GM23338 (cell line): Measurements from ENCODE around the gene C1orf141. TPM values are rescaled to one million over a fixed set of nuclear protein-coding genes. Genes with fewer than 3 reads are reported as not detected.

ENCODE experiments used
- ATAC-seq: fragments of 200-7000 bp; cut with Tn5 transposase; 3 replicates; pipeline ENCODE4 v1.9.1; 2020
- DNase-seq: peaks from one replicate; pipeline ENCODE4 v3.0.0-alpha.2; 2015; ENCODE audit warnings: low spot score
- H2AFZ ChIP-seq: fragments of 200-600 bp; sonication (generic); 2 replicates; pipeline ENCODE4 v1.8.0; 2016; ENCODE audit warnings: antibody characterized with exemption, mild to moderate bottlenecking, moderate library complexity
- H3F3A ChIP-seq: fragments of 200-600 bp; sonication (generic); replicated peaks from 2 replicates; pipeline ENCODE4 v1.8.0; 2017; ENCODE audit warnings: antibody characterized with exemption, mixed run types, low read depth
- H3K27ac ChIP-seq: fragments of 200-600 bp; sonication (generic); 2 replicates; pipeline ENCODE4 v1.6.1; 2016; ENCODE audit warnings: low read depth
- H3K27me3 ChIP-seq: fragments of 200-600 bp; sonication (generic); 2 replicates; pipeline ENCODE4 v1.8.0; 2016; ENCODE audit warnings: mild to moderate bottlenecking, mixed run types, moderate library complexity; ENCODE audit not compliant: insufficient read depth
- H3K36me3 ChIP-seq: fragments of 200-600 bp; sonication (generic); 2 replicates; pipeline ENCODE4 v1.8.0; 2016; ENCODE audit warnings: mild to moderate bottlenecking; ENCODE audit not compliant: insufficient read depth
- H3K4me1 ChIP-seq: fragments of 200-600 bp; sonication (generic); 2 replicates; pipeline ENCODE4 v1.8.0; 2016; ENCODE audit warnings: mild to moderate bottlenecking, moderate library complexity; ENCODE audit not compliant: insufficient read depth
- H3K4me2 ChIP-seq: fragments of 200-600 bp; sonication (generic); 2 replicates; pipeline ENCODE4 v1.7.1; 2017; ENCODE audit warnings: mixed run types
- H3K4me3 ChIP-seq: fragments of 200-600 bp; sonication (generic); 2 replicates; pipeline ENCODE4 v1.6.1; 2016; ENCODE audit warnings: mixed run types
- H3K79me2 ChIP-seq: fragments of 200-600 bp; sonication (generic); replicated peaks from 2 replicates; pipeline ENCODE4 v1.8.0; 2017; ENCODE audit warnings: mild to moderate bottlenecking; ENCODE audit not compliant: insufficient read depth
- H3K9me2 ChIP-seq: fragments of 200-600 bp; sonication (generic); 2 replicates; pipeline ENCODE4 v1.8.0; 2017; ENCODE audit not compliant: insufficient read depth
- H4K20me1 ChIP-seq: fragments of 200-600 bp; sonication (generic); replicated peaks from 2 replicates; pipeline ENCODE4 v1.8.0; 2017; ENCODE audit warnings: mild to moderate bottlenecking; ENCODE audit not compliant: insufficient read depth
- H3K27ac Mint-ChIP-seq: 2 replicates; pipeline ENCODE4 v1.8.0; 2020; ENCODE audit warnings: inconsistent platforms, mild to moderate bottlenecking, moderate library complexity, mixed read lengths
- H3K27me3 Mint-ChIP-seq: 3 replicates; pipeline ENCODE4 v1.8.0; 2022; ENCODE audit warnings: low read depth, mild to moderate bottlenecking, moderate library complexity, mixed read lengths, inconsistent platforms; ENCODE audit not compliant: insufficient read depth, poor library complexity
- H3K36me3 Mint-ChIP-seq: 3 replicates; pipeline ENCODE4 v1.8.0; 2021; ENCODE audit warnings: low read depth, mild to moderate bottlenecking, inconsistent platforms, moderate library complexity, mixed read lengths
- H3K4me1 Mint-ChIP-seq: 3 replicates; pipeline ENCODE4 v1.8.0; 2020; ENCODE audit warnings: mild to moderate bottlenecking, inconsistent platforms, mixed read lengths
- H3K4me3 Mint-ChIP-seq: 3 replicates; pipeline ENCODE4 v1.8.0; 2021; ENCODE audit warnings: moderate library complexity, mild to moderate bottlenecking, inconsistent platforms, mixed read lengths
- H3K9me3 Mint-ChIP-seq: 3 replicates; pipeline ENCODE4 v1.8.0; 2020; ENCODE audit warnings: moderate library complexity, mild to moderate bottlenecking, inconsistent platforms, mixed read lengths
- EZH2phosphoT487 ChIP-seq: fragments of 200-600 bp; sonication (generic); IDR thresholded peaks from one replicate; pipeline ENCODE4 v1.8.1; 2018; ENCODE audit warnings: antibody characterized with exemption; ENCODE audit not compliant: unreplicated experiment
- JUNB ChIP-seq: IDR thresholded peaks from one replicate; pipeline ENCODE4 v1.6.1; 2016; ENCODE audit warnings: antibody characterized with exemption; ENCODE audit not compliant: unreplicated experiment
- NANOG ChIP-seq: IDR thresholded peaks from 2 replicates; pipeline ENCODE4 v1.6.1; 2016; ENCODE audit warnings: antibody characterized with exemption, borderline replicate concordance
- POLR2AphosphoS5 ChIP-seq: IDR thresholded peaks from 2 replicates; pipeline ENCODE4 v1.6.1; 2016; ENCODE audit warnings: antibody characterized with exemption, low read depth
- STAT1 ChIP-seq: IDR thresholded peaks from one replicate; pipeline ENCODE4 v1.6.1; 2016; ENCODE audit warnings: antibody characterized with exemption; ENCODE audit not compliant: unreplicated experiment
- ZNF114 ChIP-seq: fragments of 250-450 bp; sonication (Bioruptor Pico); IDR thresholded peaks from 2 replicates; pipeline ENCODE4 v1.5.0; 2020; ENCODE audit warnings: mild to moderate bottlenecking, moderate library complexity
- ZNF331 ChIP-seq: fragments of 250-450 bp; sonication (Bioruptor Pico); IDR thresholded peaks from 2 replicates; pipeline ENCODE4 v1.5.0; 2020; ENCODE audit warnings: low read depth, mild to moderate bottlenecking, moderate library complexity
- polyA plus RNA-seq: library from polyadenylated mRNA; unstranded; fragments of >200 nt; fragmentation: Nextera tagmentation; extraction: Ambion mirVana; gene quantifications from 2 replicates; pipeline ENCODE4 v1.2.1, GENCODE V29; 2016
- total RNA-seq: library from RNA; depleted of rRNA; stranded (reverse); fragments of >200 nt; shearing (Covaris generic); gene quantifications from 2 replicates; pipeline ENCODE4 v1.2.3, GENCODE V29; 2014
- TF ChIP-seq, protein P1 (sequence below): IDR thresholded peaks from 2 replicates; pipeline ENCODE4 v1.6.1; 2016; ENCODE audit warnings: antibody characterized with exemption
- TF ChIP-seq, protein P2 (sequence below), 2 experiments: fragments of 200-600 bp in 1 of 2; sonication (generic) in 1 of 2; conservative IDR thresholded peaks; 2 replicates each; pipeline versions ENCODE4 v1.5.1 to v1.6.1; 2016 to 2017; ENCODE audit warnings: antibody characterized with exemption in 2 of 2, low read depth in 2 of 2, mild to moderate bottlenecking in 2 of 2, moderate library complexity in 1 of 2
- TF ChIP-seq, protein P3 (sequence below): IDR thresholded peaks from one replicate; pipeline ENCODE4 v1.6.1; 2018; ENCODE audit warnings: antibody characterized with exemption; ENCODE audit not compliant: unreplicated experiment

Gene C1orf141
- total and polyA plus RNA-seq, 2 experiments from 2014 or later: not detected

DNA sequence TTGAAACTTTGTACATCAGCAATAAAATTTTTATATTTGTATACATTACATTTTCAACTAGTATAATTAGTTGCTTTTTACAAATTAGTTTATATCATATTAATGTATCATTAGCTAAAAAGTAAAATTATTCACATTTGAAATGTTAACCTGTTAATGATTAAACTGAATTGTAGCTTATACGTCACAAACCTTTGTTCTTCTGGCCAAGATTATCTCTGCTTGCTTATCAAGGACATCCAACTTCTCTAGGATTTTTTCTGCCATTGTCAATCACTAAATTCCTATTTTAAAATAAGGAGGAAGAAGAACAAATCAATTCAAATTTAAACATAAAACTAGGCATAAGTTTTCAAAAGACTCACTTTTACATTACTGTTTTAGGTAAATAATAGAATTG, 7.8 kb downstream of the C1orf141 start:
- Histone ChIP-seq H4K20me1 (no peaks in the 10 kb centered on the region), H3F3A (no peaks in the 10 kb centered on the region), H3K79me2 (no peaks in the 10 kb centered on the region), H3K4me3 (no peak overlapping the region), H3K36me3 (no peaks in the 10 kb centered on the region), H3K4me1 (no peaks in the 10 kb centered on the region), H3K9me2 (no peaks in the 10 kb centered on the region), H3K27me3 (no peaks in the 10 kb centered on the region), H3K27ac (no peak overlapping the region), H3K4me2 (no peak overlapping the region), H2AFZ (no peak overlapping the region)
- ATAC-seq (no peak), DNase-seq (no peak)
- no peaks in the 10 kb centered on the region for H3K9me3 Mint-ChIP-seq
- H3K27me3 Mint-ChIP-seq: peaks cover 2% of the 10 kb centered on the region
- H3K4me1 Mint-ChIP-seq: no peaks in the 10 kb centered on the region; the same call in 2 of the 3 replicates
- no peak overlapping the region for H3K27ac Mint-ChIP-seq
- H3K4me3 Mint-ChIP-seq: no peak overlapping the region
- TF ChIP-seq ZNF331 (no peak), STAT1 (no peak), ZNF114 (CRISPR knock-in tag) (no peak), EZH2phosphoT487 (no peak), POLR2AphosphoS5 (no peak), JUNB (no peak)
- TF ChIP-seq, protein P1, sequence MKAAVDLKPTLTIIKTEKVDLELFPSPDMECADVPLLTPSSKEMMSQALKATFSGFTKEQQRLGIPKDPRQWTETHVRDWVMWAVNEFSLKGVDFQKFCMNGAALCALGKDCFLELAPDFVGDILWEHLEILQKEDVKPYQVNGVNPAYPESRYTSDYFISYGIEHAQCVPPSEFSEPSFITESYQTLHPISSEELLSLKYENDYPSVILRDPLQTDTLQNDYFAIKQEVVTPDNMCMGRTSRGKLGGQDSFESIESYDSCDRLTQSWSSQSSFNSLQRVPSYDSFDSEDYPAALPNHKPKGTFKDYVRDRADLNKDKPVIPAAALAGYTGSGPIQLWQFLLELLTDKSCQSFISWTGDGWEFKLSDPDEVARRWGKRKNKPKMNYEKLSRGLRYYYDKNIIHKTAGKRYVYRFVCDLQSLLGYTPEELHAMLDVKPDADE: no peak
- TF ChIP-seq, protein P2, sequence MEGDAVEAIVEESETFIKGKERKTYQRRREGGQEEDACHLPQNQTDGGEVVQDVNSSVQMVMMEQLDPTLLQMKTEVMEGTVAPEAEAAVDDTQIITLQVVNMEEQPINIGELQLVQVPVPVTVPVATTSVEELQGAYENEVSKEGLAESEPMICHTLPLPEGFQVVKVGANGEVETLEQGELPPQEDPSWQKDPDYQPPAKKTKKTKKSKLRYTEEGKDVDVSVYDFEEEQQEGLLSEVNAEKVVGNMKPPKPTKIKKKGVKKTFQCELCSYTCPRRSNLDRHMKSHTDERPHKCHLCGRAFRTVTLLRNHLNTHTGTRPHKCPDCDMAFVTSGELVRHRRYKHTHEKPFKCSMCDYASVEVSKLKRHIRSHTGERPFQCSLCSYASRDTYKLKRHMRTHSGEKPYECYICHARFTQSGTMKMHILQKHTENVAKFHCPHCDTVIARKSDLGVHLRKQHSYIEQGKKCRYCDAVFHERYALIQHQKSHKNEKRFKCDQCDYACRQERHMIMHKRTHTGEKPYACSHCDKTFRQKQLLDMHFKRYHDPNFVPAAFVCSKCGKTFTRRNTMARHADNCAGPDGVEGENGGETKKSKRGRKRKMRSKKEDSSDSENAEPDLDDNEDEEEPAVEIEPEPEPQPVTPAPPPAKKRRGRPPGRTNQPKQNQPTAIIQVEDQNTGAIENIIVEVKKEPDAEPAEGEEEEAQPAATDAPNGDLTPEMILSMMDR (conservative IDR thresholded peaks at IDR 0.05; ENCODE audit: low read depth in 2 of 2): no peak
- TF ChIP-seq, protein P3, sequence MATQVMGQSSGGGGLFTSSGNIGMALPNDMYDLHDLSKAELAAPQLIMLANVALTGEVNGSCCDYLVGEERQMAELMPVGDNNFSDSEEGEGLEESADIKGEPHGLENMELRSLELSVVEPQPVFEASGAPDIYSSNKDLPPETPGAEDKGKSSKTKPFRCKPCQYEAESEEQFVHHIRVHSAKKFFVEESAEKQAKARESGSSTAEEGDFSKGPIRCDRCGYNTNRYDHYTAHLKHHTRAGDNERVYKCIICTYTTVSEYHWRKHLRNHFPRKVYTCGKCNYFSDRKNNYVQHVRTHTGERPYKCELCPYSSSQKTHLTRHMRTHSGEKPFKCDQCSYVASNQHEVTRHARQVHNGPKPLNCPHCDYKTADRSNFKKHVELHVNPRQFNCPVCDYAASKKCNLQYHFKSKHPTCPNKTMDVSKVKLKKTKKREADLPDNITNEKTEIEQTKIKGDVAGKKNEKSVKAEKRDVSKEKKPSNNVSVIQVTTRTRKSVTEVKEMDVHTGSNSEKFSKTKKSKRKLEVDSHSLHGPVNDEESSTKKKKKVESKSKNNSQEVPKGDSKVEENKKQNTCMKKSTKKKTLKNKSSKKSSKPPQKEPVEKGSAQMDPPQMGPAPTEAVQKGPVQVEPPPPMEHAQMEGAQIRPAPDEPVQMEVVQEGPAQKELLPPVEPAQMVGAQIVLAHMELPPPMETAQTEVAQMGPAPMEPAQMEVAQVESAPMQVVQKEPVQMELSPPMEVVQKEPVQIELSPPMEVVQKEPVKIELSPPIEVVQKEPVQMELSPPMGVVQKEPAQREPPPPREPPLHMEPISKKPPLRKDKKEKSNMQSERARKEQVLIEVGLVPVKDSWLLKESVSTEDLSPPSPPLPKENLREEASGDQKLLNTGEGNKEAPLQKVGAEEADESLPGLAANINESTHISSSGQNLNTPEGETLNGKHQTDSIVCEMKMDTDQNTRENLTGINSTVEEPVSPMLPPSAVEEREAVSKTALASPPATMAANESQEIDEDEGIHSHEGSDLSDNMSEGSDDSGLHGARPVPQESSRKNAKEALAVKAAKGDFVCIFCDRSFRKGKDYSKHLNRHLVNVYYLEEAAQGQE: no peak
- H3K36me3 Mint-ChIP-seq: no peaks in the 10 kb centered on the region

DNA sequence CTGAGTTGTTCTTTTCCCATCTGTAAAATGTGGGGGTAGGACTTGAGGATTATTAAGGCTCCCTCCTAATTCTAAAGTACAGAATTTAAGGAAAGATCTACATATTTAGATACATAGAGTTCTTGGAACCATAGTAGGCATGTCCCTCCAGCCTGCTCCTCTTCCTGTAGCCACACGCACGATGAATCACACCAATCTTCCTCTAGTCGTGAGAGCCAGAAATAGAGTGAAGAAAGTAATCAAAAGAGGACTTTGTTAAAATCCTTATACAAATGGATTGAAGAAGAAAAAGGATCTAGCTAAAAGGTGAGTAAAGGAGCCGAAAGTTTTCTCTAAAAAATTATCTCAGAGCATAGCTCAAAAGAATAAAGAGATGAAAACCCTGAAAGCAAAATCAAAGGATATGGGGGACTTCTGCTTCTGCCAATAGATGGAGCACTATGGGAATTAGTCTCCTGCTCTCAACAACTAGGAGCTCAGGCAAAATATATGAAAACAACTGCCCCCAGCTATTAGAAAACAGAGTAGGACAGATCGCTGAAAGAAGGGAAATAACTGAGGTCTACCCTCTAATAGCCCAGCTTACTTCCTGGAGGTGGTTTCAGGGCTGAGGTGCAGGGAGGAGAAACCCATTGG, 8.5 kb downstream of the C1orf141 start:
- DNase-seq (peak; percentile 22), ATAC-seq (peak; percentile 45)
- no peaks in the 10 kb centered on the region for H3K36me3 ChIP-seq
- no peaks in the 10 kb centered on the region for H3K4me1 ChIP-seq
- H3K27me3 Mint-ChIP-seq: peaks cover 2% of the 10 kb centered on the region
- no peak overlapping the region for H3K4me2 ChIP-seq
- no peaks in the 10 kb centered on the region for H3K9me2 ChIP-seq
- H3K27me3 ChIP-seq: no peaks in the 10 kb centered on the region
- no peaks in the 10 kb centered on the region for H4K20me1 ChIP-seq
- H3K27ac ChIP-seq: no peak overlapping the region
- no peaks in the 10 kb centered on the region; the same call in 2 of the 3 replicates for H3K4me1 Mint-ChIP-seq
- no peaks in the 10 kb centered on the region for H3K79me2 ChIP-seq
- TF ChIP-seq, protein P2 (conservative IDR thresholded peaks at IDR 0.05; ENCODE audit: low read depth in 2 of 2): peak; percentile 40 to 41
- no peak for TF ChIP-seq NANOG
- peak overlapping the region; percentile 57; the same call in 1 of the 2 replicates for H2AFZ ChIP-seq
- H3K9me3 Mint-ChIP-seq: no peaks in the 10 kb centered on the region; the same call in 2 of the 3 replicates
- no peaks in the 10 kb centered on the region for H3F3A ChIP-seq
- no peak overlapping the region for H3K4me3 ChIP-seq
- H3K36me3 Mint-ChIP-seq: no peaks in the 10 kb centered on the region
- H3K4me3 Mint-ChIP-seq: no peak overlapping the region
- no peak overlapping the region for H3K27ac Mint-ChIP-seq
